Muscle layer of colon (tissue), 2 donors: ENCODE data around the gene L3MBTL1.

Experiments
- H3K27ac ChIP-seq: one replicate; pipeline ENCODE4 v1.7.0; 2013; ENCODE audit warnings: low read depth, mild to moderate bottlenecking, low read length, moderate library complexity
- H3K27me3 ChIP-seq, 2 donors: one replicate each; pipeline ENCODE4 v1.7.0; 2013; ENCODE audit warnings: low read length in 2 of 2, mild to moderate bottlenecking in 2 of 2; ENCODE audit not compliant: insufficient read depth in 2 of 2, control insufficient read depth in 1 of 2
- H3K36me3 ChIP-seq: one replicate; pipeline ENCODE4 v1.7.0; 2013; ENCODE audit warnings: mild to moderate bottlenecking, low read length; ENCODE audit not compliant: insufficient read depth
- H3K4me1 ChIP-seq: one replicate; pipeline ENCODE4 v1.7.0; 2013; ENCODE audit warnings: mild to moderate bottlenecking, low read length; ENCODE audit not compliant: insufficient read depth
- H3K4me3 ChIP-seq, 2 donors: one replicate each; pipeline ENCODE4 v1.7.0; 2013; ENCODE audit warnings: low read length in 2 of 2, low read depth in 1 of 2, mild to moderate bottlenecking in 1 of 2, moderate library complexity in 1 of 2
- H3K9ac ChIP-seq: one replicate; pipeline ENCODE4 v1.7.0; 2013; ENCODE audit warnings: low read length
- H3K9me3 ChIP-seq: one replicate; pipeline ENCODE4 v1.7.0; 2013; ENCODE audit warnings: mild to moderate bottlenecking, low read length
- donor health status: abdominal sarcoma.
- donor health status: Adenocarcinoma of cecum.

Gene L3MBTL1

DNA sequence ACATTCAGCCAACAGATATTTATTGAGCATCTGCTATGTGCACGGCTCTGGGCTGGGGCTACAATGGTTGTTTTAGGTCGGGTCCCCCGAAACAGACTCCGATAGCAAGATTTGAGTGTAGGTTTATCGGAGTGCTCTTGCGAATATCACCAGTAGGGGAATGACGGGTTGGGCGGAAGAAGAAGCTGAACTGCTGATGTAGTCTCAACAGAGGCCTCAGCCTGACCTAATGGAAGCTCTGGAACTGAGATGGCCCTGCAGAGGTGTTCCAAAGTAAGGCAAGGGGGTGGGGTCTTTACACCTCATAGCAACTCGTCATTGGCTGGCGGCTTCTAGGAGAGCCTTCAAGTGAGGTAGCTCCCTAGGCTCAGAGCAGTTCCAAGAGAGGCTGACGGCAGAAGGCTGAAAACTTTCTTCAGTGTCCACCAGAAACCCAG lies 1.1 kb downstream of the L3MBTL1 start:
- Histone ChIP-seq H3K9me3 (peaks cover 6% of the 10 kb centered on the region), H3K4me3 (peak overlapping the region in 1 of 2 donors; percentile 27), H3K36me3 (no peaks in the 10 kb centered on the region)

DNA sequence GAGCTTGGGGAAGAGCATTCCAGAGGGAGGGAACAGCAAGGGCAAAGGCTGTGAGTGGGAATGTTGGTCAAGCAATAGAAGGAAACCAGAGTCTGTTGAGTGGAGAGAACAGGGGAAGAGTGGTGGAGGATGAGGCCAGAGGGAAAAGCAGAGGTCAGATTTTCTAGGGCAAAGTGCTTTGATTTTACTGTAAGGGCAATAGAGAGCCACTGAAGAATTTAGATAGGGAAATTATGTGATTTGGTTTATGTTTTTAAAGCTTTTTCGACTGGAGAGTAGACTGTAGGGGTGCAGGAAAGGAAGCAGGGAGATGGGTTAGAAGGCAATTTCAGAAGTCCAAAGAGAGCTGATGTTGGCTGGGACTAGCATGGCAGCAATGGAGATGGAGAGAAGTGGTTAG lies 4.4 kb downstream of the L3MBTL1 start:
- no peak overlapping the region for H3K9ac ChIP-seq
- peaks cover 14 to 17% of the 10 kb centered on the region in 2 donors for H3K27me3 ChIP-seq
- peaks cover 19% of the 10 kb centered on the region for H3K4me1 ChIP-seq
- H3K27ac ChIP-seq = no peak overlapping the region
- H3K9me3 ChIP-seq = peaks cover 6% of the 10 kb centered on the region
- no peaks in the 10 kb centered on the region for H3K36me3 ChIP-seq
- H3K4me3 ChIP-seq = no peak overlapping the region

More for the DNA sequence above, 1.1 kb downstream of the L3MBTL1 start:
- Histone ChIP-seq H3K4me1 (peaks cover 10% of the 10 kb centered on the region), H3K27me3 (peaks cover 14 to 24% of the 10 kb centered on the region in 2 donors), H3K9ac (no peak overlapping the region), H3K27ac (no peak overlapping the region)

DNA sequence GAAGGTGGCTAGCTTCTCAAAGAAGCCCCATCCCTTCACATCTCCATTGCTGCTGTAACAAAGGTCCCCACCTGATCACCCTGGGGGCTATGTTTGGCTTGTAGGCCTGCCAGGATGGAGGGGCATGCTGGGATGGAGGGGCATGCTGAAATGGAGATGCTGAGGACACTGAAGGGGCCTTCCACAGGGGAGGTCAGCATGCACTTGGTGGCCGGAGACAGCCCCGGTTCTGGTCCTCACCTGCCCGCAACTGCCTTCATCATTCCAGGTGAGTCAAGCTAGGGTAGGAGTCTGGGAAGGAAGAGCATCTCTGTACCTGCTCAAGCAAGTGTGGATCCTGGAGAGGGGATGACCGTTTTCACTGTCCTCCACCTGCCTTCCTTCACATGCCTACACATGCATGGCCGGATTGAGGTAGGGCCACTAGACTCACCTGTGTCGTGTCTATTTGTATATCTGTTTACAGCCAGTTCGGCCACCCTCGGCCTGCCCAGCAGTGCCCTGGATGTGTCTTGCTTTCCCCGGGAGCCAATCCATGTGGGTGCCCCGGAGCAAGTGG lies 6.0 kb downstream of the L3MBTL1 start:
- Histone ChIP-seq H3K4me3 (peak overlapping the region; percentile 52 to 62), H3K4me1 (peaks cover 19% of the 10 kb centered on the region), H3K27ac (peak overlapping the region; percentile 32), H3K9me3 (peaks cover 4% of the 10 kb centered on the region), H3K36me3 (no peaks in the 10 kb centered on the region), H3K27me3 (peaks cover 5 to 10% of the 10 kb centered on the region in 2 donors), H3K9ac (peak overlapping the region; percentile 44)

DNA sequence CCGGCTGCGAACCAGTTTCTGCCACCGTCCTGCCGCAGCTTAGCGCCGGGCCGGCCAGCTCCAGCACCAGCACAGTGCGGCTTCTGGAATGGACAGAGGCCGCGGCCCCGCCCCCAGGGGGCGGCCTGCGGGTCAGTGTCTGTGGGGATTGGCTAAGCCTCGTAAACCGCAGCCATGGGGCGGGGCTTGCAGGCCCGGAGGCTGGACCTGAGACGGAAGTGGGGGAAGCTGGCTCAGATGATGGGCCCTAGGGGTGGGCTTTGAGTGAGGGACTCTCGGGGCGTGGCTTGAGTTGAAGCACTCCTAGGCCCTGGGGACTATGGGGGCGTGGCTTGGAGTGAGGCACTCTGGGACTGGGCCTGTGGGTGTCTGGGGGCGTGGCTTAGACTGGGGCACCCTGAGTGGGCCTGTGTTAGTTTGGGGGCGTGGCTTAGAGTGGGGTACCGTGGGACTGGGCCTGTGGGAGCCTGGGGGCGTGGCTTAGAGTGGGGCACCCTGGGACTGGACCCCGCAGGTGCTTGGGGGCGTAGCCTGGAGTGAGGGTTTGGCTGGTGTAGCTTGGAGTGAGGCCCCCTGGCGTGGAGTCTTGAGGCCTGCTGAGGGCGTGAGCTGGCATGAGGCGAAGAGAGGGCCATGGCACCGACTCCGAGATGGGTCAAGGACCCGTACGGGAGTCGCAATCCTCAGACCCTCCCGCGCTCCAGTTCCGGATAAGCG lies 6.6 kb downstream of the L3MBTL1 start:
- H3K9ac ChIP-seq = peak overlapping the region; percentile 44
- peaks cover 19% of the 10 kb centered on the region for H3K4me1 ChIP-seq
- peak overlapping the region; percentile 52 to 70 for H3K4me3 ChIP-seq
- H3K27me3 ChIP-seq = peaks cover 0 to 4% of the 10 kb centered on the region in 2 donors
- H3K36me3 ChIP-seq = no peaks in the 10 kb centered on the region
- peak overlapping the region; percentile 32 for H3K27ac ChIP-seq
- H3K9me3 ChIP-seq = no peaks in the 10 kb centered on the region

DNA sequence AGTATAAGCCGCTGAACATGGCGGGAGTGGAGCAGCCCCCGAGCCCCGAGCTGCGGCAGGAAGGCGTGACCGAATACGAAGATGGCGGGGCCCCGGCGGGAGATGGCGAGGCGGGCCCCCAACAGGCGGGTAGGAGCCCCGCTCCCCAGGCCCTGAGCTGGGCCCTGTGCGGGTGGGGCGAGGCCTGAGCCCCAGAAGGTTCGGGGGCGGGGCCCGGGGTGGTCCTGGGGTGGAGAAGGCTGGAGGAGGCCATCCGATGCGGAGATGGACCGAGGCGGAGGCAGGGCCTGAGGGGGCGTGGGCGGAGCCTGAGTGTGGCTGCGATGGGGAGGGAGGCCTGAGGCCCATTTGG lies 7.1 kb downstream of the L3MBTL1 start:
- no peak overlapping the region for H3K9ac ChIP-seq
- peaks cover 19% of the 10 kb centered on the region for H3K4me1 ChIP-seq
- no peak overlapping the region for H3K27ac ChIP-seq
- no peaks in the 10 kb centered on the region for H3K36me3 ChIP-seq
- no peaks in the 10 kb centered on the region for H3K9me3 ChIP-seq
- peak overlapping the region; percentile 39 to 70 for H3K4me3 ChIP-seq
- H3K27me3 ChIP-seq = no peaks in the 10 kb centered on the region

DNA sequence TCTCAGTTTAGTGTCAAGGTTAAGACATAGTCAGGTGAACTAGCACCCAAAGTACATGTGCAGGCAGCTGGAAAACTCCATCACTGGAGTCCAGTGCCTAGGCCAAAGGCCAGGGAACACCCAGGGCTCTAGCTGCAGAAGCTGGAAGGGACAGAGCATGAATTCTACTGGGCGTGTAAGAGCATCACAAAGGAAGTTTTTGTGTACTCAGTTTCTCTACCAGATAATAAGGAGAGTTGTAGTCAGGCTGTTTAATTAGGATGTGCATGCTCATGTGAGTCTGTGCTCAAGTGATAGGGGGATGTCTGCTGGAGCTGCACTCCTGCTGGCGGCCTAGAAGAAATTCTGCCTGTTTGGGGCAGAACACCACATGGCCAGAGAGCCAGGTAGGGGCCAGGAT lies 8.1 kb downstream of the L3MBTL1 start:
- Histone ChIP-seq H3K36me3 (no peaks in the 10 kb centered on the region), H3K4me1 (peaks cover 19% of the 10 kb centered on the region), H3K27me3 (no peaks in the 10 kb centered on the region), H3K9ac (no peak overlapping the region), H3K27ac (no peak overlapping the region), H3K4me3 (no peak overlapping the region), H3K9me3 (no peaks in the 10 kb centered on the region)

DNA sequence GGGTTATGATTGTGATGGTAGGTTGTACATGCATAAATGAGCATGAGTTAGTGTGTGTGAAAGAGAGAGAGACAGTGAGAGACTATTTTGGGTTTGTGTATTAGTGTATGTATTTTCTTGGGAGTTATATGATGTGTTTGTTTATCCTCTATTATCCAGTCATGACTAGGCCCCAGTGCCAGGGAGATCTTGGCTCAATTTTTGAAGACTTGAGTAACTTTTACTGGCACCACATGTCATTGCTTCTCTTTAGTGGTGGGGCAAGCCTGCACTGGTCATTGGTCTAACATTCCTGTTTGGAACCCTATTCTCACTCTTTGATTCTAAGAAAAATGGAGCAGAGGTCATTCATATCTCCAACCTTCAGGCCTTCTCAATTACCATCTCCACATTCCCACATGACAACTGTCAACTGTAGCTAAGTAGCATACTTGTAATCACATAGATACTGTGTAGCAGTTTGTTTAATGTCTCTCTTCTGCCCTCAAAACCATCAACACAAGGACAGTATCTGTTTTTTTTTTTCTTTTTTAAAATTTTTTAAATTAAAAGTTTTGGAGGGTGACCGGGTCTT lies 8.8 kb downstream of the L3MBTL1 start:
- peaks cover 19% of the 10 kb centered on the region for H3K4me1 ChIP-seq
- no peaks in the 10 kb centered on the region for H3K27me3 ChIP-seq
- H3K36me3 ChIP-seq = no peaks in the 10 kb centered on the region
- no peaks in the 10 kb centered on the region for H3K9me3 ChIP-seq
- H3K4me3 ChIP-seq = no peak overlapping the region
- no peak overlapping the region for H3K9ac ChIP-seq
- no peak overlapping the region for H3K27ac ChIP-seq

DNA sequence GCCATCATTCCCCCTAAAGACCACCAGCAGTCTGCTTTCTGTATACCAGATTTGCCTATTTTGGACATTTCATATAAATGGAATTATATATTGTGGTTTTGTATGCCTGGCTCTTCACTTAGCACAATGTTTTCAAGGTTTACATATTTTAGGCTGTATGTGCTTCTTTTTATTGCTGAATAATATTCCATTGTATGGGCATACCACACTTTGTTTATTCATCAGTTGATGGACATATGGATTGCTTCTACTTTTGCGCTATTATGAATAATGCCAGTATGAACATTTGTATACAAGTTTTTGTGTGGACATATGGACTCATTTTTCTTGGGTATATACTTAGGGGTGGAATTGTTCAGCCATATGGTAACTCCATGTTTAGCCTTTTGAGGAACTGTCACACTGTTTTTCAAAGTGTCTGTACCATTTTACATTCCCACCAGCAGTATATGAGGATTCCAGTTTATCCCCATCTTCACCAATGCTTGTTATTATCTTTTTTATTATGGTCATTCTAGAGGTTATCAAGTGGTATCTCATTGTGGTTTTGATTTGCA lies 12.7 kb downstream of the L3MBTL1 start:
- Histone ChIP-seq H3K4me3 (no peak overlapping the region), H3K9ac (no peak overlapping the region), H3K4me1 (peaks cover 7% of the 10 kb centered on the region), H3K9me3 (no peaks in the 10 kb centered on the region), H3K27ac (no peak overlapping the region), H3K36me3 (no peaks in the 10 kb centered on the region), H3K27me3 (no peaks in the 10 kb centered on the region)

DNA sequence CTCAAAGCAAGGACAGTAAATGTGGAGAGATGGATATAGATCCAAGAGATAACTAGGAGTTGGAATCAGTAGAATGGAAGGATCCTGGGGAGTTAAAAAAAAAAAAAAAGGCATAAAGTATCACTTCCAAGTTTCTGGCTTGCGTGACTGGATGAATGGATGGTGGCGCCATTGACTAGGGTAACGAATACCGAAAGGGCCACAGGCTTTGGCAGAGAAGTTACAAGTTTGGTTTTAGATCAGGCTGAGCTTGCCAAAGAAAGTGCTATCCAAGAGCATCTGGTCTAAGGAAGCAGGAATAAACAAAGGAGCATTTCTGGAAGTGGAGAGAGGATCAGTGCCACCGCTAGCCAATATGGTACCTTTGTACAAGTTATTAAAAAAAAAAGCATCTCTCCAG lies 17.5 kb downstream of the L3MBTL1 start:
- no peaks in the 10 kb centered on the region for H3K9me3 ChIP-seq
- no peak overlapping the region for H3K9ac ChIP-seq
- no peaks in the 10 kb centered on the region for H3K4me1 ChIP-seq
- H3K27ac ChIP-seq = no peak overlapping the region
- no peaks in the 10 kb centered on the region for H3K36me3 ChIP-seq
- H3K4me3 ChIP-seq = no peak overlapping the region
- H3K27me3 ChIP-seq = no peaks in the 10 kb centered on the region

DNA sequence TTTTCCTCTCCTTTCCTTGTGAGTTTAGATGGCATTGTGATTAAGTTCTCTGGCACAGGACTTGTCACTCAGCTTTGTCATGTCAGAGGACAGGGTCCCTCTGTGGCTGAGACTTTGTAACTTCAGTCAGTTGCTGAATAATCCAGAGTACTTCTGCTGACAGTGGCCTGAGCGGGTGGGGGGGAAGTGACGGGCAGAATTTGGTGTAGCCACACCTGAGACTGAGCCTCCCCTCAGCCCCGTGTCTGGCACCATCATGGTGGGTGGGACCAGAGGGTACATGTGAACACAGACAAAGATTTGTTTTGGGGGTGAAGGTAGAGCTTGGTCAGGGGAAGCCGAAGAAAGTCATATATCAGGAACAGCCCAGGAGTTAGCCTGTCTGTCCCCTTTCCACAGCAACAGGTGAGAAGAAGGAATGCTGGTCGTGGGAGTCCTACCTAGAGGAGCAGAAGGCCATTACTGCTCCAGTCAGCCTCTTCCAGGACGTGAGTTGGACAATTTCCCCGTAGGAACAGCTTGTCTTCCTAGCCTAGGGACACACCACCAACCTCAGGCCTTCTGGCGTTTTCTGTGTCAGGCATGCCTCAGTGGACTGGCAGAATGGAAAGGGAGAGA lies 20.9 kb downstream of the L3MBTL1 start:
- Histone ChIP-seq H3K9ac (no peak overlapping the region), H3K9me3 (no peaks in the 10 kb centered on the region), H3K4me1 (no peaks in the 10 kb centered on the region), H3K27me3 (no peaks in the 10 kb centered on the region), H3K4me3 (no peak overlapping the region), H3K36me3 (no peaks in the 10 kb centered on the region), H3K27ac (no peak overlapping the region)

DNA sequence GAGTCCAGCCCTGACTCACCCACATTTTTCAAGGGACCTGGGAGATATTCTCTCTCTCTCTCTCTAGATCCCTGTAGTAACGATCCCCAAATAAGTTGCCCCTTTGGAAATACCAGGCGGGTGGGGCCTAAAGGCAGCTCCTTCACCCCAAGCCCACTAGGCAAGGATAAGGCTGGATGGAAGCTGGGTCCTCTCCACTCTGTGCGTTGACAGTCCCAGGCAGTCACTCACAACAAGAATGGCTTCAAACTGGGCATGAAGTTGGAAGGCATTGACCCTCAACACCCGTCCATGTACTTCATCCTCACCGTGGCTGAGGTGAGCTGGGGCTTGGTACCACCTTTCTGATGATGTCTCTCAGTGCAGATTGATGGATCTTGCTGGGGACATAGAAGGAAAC lies 21.6 kb downstream of the L3MBTL1 start:
- Histone ChIP-seq H3K4me1 (no peaks in the 10 kb centered on the region), H3K27ac (no peak overlapping the region), H3K36me3 (no peaks in the 10 kb centered on the region), H3K9me3 (no peaks in the 10 kb centered on the region), H3K4me3 (no peak overlapping the region), H3K27me3 (no peaks in the 10 kb centered on the region), H3K9ac (no peak overlapping the region)
